Osteoblast (primary cell): ENCODE measurements around the gene CHRNB1. TPM values are rescaled to one million over a fixed set of nuclear protein-coding genes. Genes with fewer than 3 reads are reported as not detected.

Experiments used
- DNase-seq: peaks from one replicate; pipeline ENCODE4 v3.0.0; 2011; ENCODE audit warnings: low spot score, mixed read lengths; ENCODE audit not compliant: insufficient read length; ENCODE audit errors: missing footprints
- H2AFZ ChIP-seq: 2 replicates; pipeline ENCODE4 v1.6.0; 2011; ENCODE audit warnings: mild to moderate bottlenecking, low read length
- H3K27ac ChIP-seq: 2 replicates; pipeline ENCODE4 v1.5.1; 2011; ENCODE audit warnings: mild to moderate bottlenecking, low read depth, low read length, moderate library complexity
- H3K27me3 ChIP-seq: 2 replicates; pipeline ENCODE4 v1.6.0; 2012; ENCODE audit warnings: mild to moderate bottlenecking, control low read depth, inconsistent platforms, low read length, moderate library complexity; ENCODE audit not compliant: insufficient read depth
- H3K36me3 ChIP-seq: 2 replicates; pipeline ENCODE4 v1.5.1; 2011; ENCODE audit warnings: mild to moderate bottlenecking, low read length, control low read depth, moderate library complexity; ENCODE audit not compliant: insufficient read depth
- H3K4me1 ChIP-seq: 2 replicates; pipeline ENCODE4 v1.5.1; 2011; ENCODE audit warnings: mild to moderate bottlenecking, low read length, control low read depth, moderate library complexity; ENCODE audit not compliant: insufficient read depth
- H3K4me2 ChIP-seq: 2 replicates; pipeline ENCODE4 v1.6.0; 2011; ENCODE audit warnings: mild to moderate bottlenecking, low read length; ENCODE audit not compliant: insufficient read depth
- H3K4me3 ChIP-seq: fragments of 200-600 bp; sonication (generic); 3 replicates; pipeline ENCODE4 v1.5.1; 2012; ENCODE audit warnings: mild to moderate bottlenecking, low read length, inconsistent platforms; ENCODE audit not compliant: insufficient read depth
- H3K79me2 ChIP-seq: 2 replicates; pipeline ENCODE4 v1.6.0; 2012; ENCODE audit warnings: mild to moderate bottlenecking, low read length, control low read depth, inconsistent platforms; ENCODE audit not compliant: insufficient read depth
- H3K9me3 ChIP-seq: 2 replicates; pipeline ENCODE4 v1.5.1; 2011; ENCODE audit warnings: low read depth, low read length, control low read depth
- H4K20me1 ChIP-seq: 2 replicates; pipeline ENCODE4 v1.6.0; 2012; ENCODE audit warnings: mild to moderate bottlenecking, low read length, control low read depth; ENCODE audit not compliant: insufficient read depth
- total RNA-seq: library from RNA; depleted of rRNA; stranded (reverse); fragments of >200 nt; gene quantifications from 2 replicates; pipeline ENCODE4 v1.2.3, GENCODE V29; 2012
- TF ChIP-seq, protein P1 (sequence below): IDR thresholded peaks from 2 replicates; pipeline ENCODE4 v1.5.1; 2011; ENCODE audit warnings: mild to moderate bottlenecking, low read depth, low read length, moderate library complexity; ENCODE audit errors: extremely low read depth

Gene CHRNB1
- total RNA-seq, 1 donor = 5.4 TPM

GRCh38 chr17:7464081-7464480 lies 19.2 kb downstream of the CHRNB1 start:
- TF ChIP-seq, protein P1, sequence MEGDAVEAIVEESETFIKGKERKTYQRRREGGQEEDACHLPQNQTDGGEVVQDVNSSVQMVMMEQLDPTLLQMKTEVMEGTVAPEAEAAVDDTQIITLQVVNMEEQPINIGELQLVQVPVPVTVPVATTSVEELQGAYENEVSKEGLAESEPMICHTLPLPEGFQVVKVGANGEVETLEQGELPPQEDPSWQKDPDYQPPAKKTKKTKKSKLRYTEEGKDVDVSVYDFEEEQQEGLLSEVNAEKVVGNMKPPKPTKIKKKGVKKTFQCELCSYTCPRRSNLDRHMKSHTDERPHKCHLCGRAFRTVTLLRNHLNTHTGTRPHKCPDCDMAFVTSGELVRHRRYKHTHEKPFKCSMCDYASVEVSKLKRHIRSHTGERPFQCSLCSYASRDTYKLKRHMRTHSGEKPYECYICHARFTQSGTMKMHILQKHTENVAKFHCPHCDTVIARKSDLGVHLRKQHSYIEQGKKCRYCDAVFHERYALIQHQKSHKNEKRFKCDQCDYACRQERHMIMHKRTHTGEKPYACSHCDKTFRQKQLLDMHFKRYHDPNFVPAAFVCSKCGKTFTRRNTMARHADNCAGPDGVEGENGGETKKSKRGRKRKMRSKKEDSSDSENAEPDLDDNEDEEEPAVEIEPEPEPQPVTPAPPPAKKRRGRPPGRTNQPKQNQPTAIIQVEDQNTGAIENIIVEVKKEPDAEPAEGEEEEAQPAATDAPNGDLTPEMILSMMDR = no peak
- Histone ChIP-seq H2AFZ (no peak overlapping the region), H3K4me3 (no peak overlapping the region), H3K36me3 (peaks cover 30% of the 10 kb centered on the region), H3K9me3 (no peaks in the 10 kb centered on the region), H4K20me1 (peaks cover 35% of the 10 kb centered on the region), H3K4me1 (peaks cover 10% of the 10 kb centered on the region), H3K79me2 (peaks cover 41% of the 10 kb centered on the region), H3K4me2 (no peak overlapping the region), H3K27me3 (no peaks in the 10 kb centered on the region), H3K27ac (no peak overlapping the region)
- DNase-seq = no peak

DNA sequence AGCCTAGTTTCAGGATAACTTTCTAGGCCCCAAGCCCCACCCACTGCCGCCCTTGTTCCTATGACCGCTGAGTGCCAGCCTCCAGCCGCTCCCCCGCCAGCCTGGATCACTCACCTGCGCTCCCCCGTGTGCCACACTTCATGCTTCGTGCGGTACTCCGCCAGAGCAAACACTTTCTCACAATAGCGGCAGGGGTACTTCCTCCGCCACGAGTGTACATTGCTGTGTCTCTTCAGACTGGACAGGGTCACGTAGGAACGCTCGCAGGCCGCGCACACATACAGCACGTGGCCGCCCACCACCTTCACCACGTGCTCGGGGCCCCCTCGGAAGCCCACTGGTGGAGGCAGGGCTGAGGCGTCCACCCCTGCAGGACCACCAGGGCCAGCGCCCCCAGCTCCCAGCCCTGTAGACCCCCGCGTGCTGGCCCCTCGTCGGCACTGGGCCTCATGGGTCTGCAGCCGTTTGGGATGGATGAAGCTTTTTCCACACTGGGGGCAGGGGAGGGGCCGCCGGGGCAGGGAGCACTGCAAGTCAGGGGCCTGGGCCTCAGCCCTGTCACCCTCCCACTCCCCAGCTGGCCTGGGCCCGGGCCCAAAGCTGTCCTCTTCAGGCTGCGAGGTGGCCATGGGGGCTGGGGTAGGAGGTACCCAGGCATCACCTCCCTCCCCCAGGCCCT lies 20.9 kb downstream of the CHRNB1 start:
- peaks cover 35% of the 10 kb centered on the region for H4K20me1 ChIP-seq
- peaks cover 52% of the 10 kb centered on the region for H3K79me2 ChIP-seq

GRCh38 chr17:7466318-7466638 lies 21.4 kb downstream of the CHRNB1 start:
- Histone ChIP-seq H2AFZ (no peak overlapping the region), H3K27ac (peak overlapping the region; percentile 48), H3K4me3 (no peak overlapping the region), H3K9me3 (no peaks in the 10 kb centered on the region), H3K36me3 (peaks cover 30% of the 10 kb centered on the region), H3K27me3 (no peaks in the 10 kb centered on the region), H3K4me1 (peaks cover 10% of the 10 kb centered on the region), H3K79me2 (peaks cover 57% of the 10 kb centered on the region), H3K4me2 (no peak overlapping the region), H4K20me1 (peaks cover 40% of the 10 kb centered on the region)
- TF ChIP-seq, protein P1 = no peak
- DNase-seq = no peak

More for the DNA sequence above, 20.9 kb downstream of the CHRNB1 start:
- H3K4me2 ChIP-seq = no peak overlapping the region
- TF ChIP-seq, protein P1 = no peak
- peak; percentile 45 for DNase-seq
- no peak overlapping the region for H3K4me3 ChIP-seq
- H3K36me3 ChIP-seq = peaks cover 30% of the 10 kb centered on the region
- H3K9me3 ChIP-seq = no peaks in the 10 kb centered on the region
- H3K27ac ChIP-seq = no peak overlapping the region
- H2AFZ ChIP-seq = no peak overlapping the region
- H3K4me1 ChIP-seq = peaks cover 10% of the 10 kb centered on the region
- no peaks in the 10 kb centered on the region for H3K27me3 ChIP-seq

DNA sequence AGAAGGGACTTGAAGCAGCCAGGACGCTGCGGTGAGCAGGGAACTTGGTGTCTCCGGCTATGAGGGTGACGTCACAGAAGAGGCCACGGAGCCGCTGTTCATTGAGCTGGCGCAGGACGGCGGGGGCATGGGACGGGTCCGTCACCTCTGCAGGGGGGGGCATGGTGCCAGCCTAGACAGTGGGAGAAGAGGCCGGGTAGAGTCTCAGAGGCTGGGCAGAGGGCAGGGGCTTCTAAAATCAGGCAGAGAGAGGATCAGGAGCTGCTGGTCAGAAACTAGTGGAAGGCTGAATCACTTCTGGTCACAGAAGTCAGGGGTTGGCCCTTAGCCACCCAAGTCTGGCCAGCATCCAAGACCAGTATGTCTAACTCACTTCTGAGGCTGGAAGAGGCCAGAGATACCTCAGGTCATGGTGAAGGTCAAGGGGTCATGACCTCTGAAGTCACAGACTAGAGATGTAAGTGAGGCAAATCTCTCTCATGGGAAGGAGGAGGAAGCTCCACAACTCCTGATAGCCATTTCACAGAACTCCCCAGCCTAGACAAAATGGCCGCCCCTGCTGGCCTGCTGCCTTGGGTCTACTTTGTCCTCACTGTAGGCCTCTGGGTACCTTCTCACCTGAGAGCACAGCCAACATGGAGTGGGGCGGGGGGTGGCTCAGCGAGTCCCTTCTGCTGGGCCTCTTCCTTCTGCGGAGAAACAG lies 21.9 kb downstream of the CHRNB1 start:
- no peak overlapping the region for H3K4me3 ChIP-seq
- peaks cover 10% of the 10 kb centered on the region for H3K4me1 ChIP-seq
- H3K36me3 ChIP-seq = peaks cover 30% of the 10 kb centered on the region
- H4K20me1 ChIP-seq = peaks cover 45% of the 10 kb centered on the region
- peak overlapping the region; percentile 23 for H3K4me2 ChIP-seq
- TF ChIP-seq, protein P1 = no peak
- H3K27me3 ChIP-seq = no peaks in the 10 kb centered on the region
- DNase-seq = peak; percentile 97
- peaks cover 62% of the 10 kb centered on the region for H3K79me2 ChIP-seq
- H2AFZ ChIP-seq = no peak overlapping the region
- peak overlapping the region; percentile 48 for H3K27ac ChIP-seq
- H3K9me3 ChIP-seq = no peaks in the 10 kb centered on the region
